Skeletal muscle cell (primary cell): ENCODE data around the gene FAM111A.

ENCODE experiments used
- DNase-seq: peaks from one replicate; pipeline ENCODE4 v3.0.0-alpha.2; 2010; ENCODE audit warnings: low read depth
- H3K4me3 ChIP-seq: 2 replicates; pipeline ENCODE4 v1.5.1; 2011; ENCODE audit warnings: low read depth, mild to moderate bottlenecking, control low read depth, low read length, moderate library complexity

FAM111A gene

DNA sequence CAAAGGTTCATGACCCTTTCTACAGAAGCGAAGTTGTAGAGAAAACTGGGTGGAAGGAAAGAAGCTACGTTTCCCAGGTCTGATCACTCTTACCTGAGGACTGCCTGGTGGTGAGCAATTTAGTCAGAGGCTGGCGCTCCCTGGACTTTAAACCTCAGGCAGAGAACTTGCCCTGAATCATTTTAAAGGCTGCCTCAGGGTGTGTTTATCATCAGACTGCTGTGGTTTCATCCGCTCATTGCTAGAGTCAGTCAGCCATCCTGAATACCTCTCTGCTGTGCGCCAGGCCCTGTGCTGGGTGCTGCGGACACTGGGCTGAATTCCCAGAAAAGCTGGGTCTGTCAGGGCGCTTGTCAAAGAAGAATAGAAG is 32.0 kb downstream of the FAM111A start:
- no peak overlapping the region for H3K4me3 ChIP-seq
- no peak for DNase-seq

DNA sequence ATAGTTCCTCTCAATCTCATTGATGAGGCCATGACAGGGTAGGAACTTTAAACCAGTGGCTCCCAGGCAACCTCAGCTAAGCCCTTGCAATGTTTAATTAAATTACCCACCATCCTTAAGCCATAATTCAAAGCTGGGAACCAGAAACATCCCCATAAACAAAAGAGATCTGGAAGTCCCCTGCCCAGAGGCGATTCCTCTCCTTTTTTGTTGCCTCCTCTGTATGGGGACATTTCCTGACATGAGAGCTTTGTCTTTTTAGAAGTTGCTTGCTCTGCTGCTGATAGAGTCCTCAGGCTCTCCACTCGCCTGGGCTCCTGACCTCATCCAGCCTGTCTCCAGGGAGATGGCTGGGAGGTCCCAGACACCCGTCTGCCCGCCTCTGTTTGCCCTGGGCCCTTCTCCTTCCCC is 32.4 kb downstream of the FAM111A start:
- DNase-seq: no peak
- H3K4me3 ChIP-seq: no peak overlapping the region

DNA sequence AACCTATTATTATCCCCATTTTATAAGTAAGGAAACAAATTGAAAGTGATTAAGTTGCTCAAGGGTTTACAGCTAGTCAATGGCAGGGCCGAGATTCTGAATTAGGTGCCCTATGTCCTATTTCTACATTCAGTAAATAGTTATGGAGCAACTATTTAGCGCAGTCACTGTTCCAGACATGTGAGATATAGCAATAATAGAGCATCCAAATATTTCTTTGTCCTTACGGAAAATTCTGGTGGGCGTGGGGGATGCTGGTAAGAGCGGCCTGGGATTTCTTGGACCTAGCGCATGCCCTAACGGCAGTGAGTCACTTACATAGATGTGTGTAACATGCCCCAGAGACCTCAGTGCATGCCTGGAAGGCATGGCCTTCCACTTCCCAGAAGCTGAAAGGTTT is 33.7 kb downstream of the FAM111A start:
- DNase-seq: no peak
- H3K4me3 ChIP-seq: no peak overlapping the region

DNA sequence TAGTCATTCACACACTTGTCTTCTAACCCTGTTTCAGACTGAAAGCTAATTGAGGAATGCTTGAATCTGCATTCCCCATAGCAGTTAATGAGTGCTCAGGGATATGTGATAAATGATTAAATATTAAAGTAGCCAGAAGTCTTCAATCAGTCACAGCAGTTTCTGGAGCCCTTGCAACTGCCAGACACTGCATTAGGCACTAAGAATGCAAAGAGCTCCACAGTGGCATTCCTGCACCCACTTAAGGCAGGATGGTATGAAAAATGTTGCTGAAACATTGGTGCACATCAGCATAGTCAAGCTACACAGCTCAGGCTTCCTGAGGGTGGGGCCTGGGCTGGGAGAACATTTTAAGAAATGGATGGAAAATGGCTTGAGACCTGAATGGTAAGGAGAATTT is 35.7 kb downstream of the FAM111A start:
- no peak overlapping the region for H3K4me3 ChIP-seq
- DNase-seq: no peak

DNA sequence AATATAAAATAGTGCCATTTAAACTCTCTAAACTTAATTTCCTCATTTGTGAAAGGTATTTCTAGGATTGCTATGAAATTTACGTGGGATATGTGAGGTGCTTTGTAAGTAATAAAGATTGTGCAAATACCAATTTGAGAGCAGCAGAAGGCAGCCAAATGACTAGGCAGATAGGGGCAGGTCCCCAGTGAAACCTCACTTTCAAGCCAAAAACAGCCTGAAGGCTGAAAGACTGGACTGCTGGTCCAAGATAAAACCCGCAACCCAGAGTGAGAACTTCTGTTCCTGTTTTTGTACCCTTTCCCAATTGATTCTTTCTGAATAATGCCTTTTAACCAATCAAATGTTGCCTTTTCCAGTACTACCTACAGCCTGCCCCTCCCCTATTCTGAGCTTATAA is 36.5 kb downstream of the FAM111A start:
- no peak overlapping the region for H3K4me3 ChIP-seq
- no peak for DNase-seq

DNA sequence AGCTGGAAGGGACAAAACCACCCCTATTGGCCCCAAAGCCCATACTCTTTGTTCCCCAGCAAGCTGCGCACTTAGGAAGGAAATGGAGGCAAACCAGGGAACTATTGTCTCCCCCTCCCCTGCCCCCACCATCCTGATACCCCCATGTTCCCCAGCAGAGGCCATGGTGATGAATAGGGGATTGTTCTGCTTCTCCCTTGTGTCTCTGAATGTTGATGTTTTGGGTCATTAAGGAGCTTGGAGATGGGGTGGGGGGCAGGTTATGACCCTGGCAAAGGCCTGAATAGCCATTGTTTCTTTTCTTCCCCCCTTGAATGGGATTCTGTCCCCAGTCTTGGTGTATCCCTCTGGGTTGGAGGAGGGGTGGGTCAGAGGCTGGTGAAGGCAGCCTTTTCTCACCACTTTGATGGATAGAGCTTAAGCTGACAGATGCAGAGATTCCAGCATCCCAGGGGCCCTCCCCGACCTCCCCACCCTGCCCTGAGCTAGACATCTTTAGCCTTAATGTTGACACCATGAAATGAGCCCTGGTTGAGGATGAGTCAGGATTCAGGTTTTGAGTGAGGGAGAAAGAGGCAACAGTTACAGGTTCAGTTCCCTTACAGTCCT is 37.6 kb downstream of the FAM111A start:
- no peak for DNase-seq
- H3K4me3 ChIP-seq: no peak overlapping the region

DNA sequence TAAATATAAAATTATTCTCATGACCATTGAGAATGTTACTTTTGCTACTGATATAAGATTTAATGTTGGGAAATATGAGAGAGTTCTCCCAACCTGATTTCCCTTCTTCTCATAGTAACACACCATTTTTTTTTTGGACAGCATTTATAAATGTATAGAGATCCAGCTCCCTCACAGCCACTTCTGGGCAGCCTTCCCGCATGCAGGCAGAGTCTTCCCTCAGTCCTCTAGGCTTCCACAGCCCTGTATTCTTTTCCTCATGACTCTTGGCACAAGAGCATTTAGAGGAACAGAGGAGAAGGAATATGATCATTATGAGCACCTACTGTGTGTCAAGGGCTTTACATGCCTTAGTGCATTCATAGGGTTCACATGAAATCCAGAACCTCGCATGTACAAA is 38.3 kb downstream of the FAM111A start:
- no peak for DNase-seq
- H3K4me3 ChIP-seq: no peak overlapping the region

DNA sequence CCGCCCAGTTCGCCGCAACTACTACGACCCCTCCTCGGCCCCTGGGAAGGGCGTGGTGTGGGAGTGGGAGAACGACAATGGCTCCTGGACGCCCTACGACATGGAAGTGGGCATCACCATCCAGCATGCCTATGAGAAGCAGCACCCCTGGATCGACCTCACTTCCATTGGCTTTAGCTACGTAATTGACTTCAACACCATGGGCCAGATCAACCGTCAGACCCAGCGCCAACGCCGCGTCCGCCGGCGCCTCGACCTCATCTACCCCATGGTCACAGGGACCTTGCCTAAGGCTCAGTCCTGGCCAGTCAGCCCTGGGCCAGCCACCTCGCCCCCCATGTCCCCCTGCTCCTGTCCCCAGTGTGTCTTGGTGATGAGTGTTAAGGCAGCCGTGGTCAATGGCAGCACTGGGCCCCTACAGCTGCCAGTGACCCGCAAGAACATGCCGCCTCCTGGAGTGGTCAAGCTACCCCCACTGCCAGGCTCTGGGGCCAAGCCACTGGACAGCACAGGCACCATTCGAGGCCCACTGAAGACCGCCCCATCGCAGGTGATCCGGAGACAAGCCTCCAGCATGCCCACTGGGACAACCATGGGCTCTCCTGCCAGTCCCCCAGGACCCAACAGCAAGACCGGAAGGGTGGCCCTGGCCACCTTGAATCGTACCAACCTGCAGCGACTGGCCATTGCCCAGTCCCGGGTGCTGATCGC is 39.2 kb downstream of the FAM111A start:
- H3K4me3 ChIP-seq: no peak overlapping the region
- no peak for DNase-seq

DNA sequence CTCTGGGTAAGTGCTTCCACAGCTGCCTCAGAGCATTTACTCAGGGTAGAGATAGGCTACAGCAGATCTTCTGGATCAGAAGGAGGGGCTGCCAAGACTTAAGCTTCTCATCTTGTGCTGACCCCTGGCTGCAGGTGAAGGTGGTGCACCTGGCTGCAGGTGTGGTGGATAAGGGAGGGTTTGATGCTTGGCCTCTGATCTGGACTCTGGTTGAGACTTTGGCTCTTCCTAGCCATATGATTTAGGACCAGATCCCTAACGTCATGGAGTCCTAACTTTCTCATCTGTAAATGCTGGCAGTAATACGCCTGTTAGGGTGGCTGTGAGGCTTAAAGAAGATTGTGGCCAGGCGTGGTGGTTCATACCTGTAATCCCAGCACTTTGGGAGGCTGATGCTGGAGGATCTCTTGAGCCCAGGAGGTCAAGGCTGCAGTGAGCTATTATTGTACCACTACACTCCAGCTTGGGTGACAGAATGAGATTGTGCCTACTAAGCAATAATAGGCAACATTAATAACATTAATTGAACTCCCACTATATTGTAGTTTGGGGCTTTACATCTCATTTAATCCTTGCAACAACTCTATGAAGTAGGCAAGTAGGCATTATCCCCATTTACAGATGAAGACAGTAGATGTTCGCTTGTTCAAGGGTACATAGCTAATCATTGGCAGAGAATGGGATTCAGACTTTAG is 39.9 kb downstream of the FAM111A start:
- no peak for DNase-seq

DNA sequence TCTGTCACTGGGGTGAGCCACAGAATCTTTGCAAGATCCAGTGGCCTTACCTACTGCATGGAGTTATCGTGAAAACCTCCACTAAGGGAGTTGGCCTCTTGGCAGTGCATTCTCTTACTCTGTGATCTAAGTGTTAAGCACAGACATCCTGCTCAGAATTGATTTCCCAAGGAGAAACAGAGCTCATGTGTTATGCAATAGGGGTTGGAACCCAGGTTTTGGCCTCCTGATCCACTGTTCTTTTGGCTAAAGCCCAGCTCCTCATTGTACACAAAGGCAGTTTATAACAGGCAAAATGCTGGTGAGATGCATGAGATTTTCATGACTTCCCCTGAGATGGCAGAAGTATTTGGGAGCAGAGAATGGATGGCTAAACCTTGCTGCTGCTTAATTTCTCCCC is 41.1 kb downstream of the FAM111A start:
- H3K4me3 ChIP-seq: no peak overlapping the region
- no peak for DNase-seq

More for the DNA sequence above, 39.9 kb downstream of the FAM111A start:
- no peak overlapping the region for H3K4me3 ChIP-seq

DNA sequence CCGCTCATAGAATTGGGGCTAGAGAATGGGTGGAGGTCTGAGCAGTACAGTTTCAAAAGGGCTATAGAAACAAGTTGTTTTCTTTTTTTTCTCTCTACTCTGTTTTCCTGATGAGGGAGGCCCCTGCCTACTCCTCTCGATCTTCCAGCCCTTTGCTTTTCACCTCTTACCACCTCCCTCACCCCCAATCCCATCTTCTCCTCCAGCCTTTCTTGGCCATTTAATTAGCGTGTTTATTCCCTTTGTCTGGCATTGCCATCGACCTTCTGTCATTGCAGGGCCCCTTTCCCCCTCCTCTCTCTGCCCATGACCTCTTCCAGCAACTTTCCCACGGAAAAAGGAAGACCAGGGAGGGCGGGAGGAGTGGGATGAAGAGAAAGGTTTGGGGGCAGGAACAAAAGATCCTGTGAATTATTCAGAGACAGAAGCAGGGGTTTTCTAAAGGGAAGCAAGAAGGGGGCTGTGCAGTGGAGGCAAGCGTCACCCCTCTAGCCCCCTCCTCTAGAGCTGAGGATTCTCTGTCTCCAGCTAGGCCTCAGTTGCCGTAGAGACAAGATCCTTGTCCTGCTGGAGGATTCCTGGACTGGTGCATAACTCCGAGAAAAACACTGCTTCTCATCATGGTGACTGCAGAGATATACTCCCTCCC is 42.2 kb downstream of the FAM111A start:
- no peak for DNase-seq
- no peak overlapping the region for H3K4me3 ChIP-seq

DNA sequence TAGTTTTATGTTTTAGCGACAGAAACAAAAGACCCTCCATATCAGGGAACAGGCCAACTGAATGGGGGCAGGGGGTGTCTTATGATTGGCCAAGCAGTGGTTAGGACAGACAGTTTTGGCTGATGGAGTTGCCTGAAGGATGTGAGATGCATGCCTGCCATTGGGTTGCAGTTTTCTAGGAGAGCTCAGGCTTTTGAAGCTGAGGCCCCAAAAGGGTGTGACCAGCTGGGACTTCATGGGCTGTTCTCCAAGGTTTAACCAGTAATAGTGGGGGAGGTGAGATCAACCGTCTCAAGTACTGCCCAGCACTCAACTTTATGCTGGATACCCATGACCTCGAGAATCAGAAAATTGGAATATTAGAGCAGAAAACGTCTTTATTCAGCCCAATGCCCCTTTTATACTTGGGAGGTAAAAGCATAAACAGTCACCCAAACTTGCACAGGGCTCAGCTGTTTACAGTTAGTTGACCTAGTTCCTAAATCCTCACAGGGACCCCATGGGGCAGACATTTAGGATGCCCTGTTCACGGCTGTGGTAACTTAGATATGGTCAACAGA is 42.8 kb downstream of the FAM111A start:
- no peak overlapping the region for H3K4me3 ChIP-seq
- no peak for DNase-seq

DNA sequence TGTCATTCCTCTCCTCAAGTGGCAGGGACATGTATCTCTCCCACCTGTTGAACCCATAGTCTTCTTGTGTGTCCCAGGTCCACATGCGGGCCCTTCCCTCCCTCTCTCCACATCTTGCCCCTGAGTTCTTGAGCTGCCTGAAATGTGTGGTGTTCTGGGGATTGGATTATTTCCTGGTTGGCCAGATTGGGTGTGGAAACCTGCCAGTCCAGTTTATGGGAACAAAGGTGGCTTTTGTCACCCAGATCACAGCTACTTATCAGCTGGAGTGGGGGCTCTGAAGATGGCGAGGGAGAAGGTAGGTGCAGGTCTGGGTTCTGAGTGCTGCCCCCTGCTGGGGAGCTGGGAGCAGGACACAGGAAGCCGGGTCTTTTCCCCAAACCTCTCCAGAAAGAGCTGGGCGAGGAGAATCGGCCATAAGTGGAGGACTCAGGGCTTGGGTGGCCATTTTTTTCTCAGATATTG is 43.5 kb downstream of the FAM111A start:
- no peak for DNase-seq
- no peak overlapping the region for H3K4me3 ChIP-seq

DNA sequence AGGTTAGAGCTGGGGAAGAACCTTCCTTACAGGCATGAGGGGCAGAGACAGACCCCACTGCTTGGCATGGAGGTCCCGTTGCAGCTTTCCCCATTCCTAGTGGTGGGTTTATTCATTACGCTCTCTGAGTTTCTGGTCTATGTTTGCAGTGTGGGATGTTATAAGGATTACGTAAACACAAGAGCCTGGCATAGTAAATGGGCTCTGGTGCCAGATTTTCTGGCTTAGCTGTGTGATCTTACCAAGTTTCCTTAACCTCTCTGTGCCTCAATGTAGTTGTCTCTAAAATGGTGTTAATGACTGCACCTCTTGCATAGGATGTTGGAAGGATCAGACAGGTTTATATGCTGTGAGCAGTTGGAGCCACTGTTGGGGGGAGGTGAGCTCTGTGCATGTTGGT is 44.4 kb downstream of the FAM111A start:
- no peak for DNase-seq
- H3K4me3 ChIP-seq: no peak overlapping the region

DNA sequence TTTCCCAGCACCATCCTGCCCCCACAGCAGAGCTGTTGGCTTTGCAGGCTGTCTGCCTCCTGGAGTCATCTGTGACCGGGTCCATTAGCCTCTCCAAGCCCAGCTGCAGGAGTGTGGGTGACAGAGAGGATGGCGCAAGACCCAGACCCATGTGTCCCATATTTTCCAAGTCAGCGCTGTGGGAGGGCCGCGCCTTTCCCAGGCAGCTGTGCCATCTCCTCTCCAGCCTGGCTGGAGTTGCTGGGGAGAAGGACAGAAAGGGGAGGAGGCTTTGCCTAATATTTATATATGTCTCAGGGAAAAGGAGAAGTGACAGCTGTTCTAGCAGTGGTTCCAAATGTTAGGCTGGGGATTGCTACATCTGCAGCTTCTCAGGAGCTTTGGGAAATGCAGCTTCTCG is 44.9 kb downstream of the FAM111A start:
- no peak overlapping the region for H3K4me3 ChIP-seq
- no peak for DNase-seq

DNA sequence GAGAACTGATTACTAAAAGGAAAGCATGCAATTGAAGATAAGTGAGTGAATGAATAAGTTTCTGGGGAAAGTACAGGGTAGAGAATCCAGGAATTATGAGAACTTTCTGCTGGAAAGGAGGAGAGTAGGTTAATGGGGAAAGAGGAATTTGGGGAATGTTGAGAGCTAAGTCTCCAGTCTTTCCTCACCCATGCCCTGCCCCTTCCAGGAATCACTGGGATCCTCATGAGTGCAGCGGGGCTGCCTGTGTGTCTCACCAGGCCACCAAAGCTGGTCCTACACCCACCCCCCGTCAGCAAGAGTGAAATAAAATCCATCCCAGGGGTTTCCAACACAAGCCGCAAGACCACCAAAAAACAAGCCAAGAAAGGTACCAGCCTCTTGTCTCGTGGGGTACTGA is 46.3 kb downstream of the FAM111A start:
- H3K4me3 ChIP-seq: no peak overlapping the region
- no peak for DNase-seq

DNA sequence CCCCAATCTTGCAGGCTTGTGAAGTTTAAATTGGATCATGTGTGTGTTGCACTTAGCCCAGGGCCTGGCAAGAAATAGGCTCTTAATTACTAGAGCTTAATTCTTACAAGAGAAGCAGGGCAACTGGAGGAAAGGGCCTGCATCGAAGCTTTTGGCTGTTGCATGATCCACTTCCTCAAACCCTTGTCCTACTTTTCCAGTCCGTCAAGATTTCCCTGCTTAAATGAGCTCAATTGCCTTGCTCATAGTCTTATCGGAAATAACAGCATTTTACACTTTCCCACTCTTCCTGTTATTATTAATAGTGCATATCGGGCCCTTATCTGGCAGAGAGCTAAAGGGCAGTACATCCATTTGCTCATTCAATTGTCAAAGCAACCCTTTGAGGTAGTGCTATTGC is 47.3 kb downstream of the FAM111A start:
- DNase-seq: no peak
- H3K4me3 ChIP-seq: no peak overlapping the region

DNA sequence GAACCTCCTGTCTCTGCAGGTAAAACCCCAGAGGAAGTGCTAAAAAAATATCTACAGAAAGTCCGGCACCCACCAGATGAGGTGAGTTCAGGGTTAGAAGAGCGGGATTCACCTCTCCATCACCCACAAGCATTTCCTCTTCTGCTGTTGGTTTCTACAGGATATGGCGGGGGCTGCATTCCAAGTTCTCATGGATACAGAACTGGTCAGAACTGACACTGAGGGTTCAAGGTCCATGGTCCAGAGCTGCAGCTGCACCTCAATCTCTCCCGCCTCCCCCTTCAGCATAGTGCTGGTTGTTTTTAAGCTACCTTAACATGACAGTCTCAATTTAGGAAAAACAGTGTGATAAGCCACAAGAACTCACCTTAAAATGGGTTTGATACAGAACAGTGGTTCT is 48.4 kb downstream of the FAM111A start:
- no peak for DNase-seq
- no peak overlapping the region for H3K4me3 ChIP-seq

DNA sequence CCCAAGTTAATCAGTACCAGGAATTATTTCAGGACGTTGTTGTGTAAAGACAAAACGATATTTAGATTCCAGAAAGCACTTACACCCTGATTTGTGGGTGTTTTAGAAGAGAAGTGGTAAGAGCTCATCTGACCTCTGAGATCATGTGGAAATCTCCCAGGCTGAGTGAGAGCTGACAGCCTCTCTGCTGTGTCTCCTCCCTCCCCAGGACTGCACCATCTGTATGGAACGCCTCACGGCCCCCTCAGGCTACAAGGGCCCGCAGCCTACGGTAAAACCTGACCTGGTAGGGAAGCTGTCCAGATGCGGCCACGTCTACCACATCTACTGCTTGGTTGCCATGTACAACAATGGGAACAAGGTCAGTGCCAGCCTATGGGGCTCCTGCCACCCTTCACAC is 49.2 kb downstream of the FAM111A start:
- no peak for DNase-seq
- H3K4me3 ChIP-seq: no peak overlapping the region

DNA sequence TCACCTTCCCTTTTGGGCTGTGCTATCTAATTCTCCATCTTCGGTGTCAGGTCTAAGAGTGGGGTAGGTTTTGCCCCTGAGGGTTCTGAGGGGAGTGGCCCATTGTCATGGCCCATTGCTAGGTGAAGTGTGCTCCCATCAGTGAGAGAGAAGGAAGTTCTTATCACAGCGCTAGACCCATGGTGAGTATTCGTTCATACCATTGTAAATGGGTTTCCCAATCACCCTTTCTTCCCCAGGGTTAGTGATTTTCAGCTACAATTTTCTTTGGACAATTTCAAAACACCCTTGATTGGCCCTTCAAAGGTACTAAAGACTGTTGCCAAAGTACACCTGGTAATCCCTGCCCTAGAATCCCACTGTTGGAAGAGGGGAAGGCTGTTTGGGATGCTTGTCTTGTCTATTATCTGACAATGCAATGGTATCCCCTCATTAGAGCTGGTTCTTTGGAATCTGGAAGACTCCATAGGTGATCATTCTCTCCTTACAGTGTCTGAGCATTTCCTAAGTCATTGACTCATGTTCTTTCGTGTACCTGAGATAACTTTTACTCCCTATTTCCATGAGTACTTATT is 49.9 kb downstream of the FAM111A start:
- H3K4me3 ChIP-seq: no peak overlapping the region
- no peak for DNase-seq
